Mesenchymal stem cell (in vitro differentiated cells and primary cell): ENCODE measurements around the gene PALLD.

Experiments used
- DNase-seq: peaks from one replicate; pipeline ENCODE4 v3.0.0-alpha.2; 2013
- H2AFZ ChIP-seq: one replicate; pipeline ENCODE4 v1.6.1; 2013; ENCODE audit warnings: low read depth, mild to moderate bottlenecking, control low read depth, inconsistent platforms, low read length, moderate library complexity
- H2AK5ac ChIP-seq: 2 replicates; pipeline ENCODE4 v1.6.1; 2013; ENCODE audit warnings: low read length, moderate library complexity, mild to moderate bottlenecking, inconsistent platforms; ENCODE audit not compliant: severe bottlenecking
- H2BK120ac ChIP-seq: one replicate; pipeline ENCODE4 v1.6.1; 2013; ENCODE audit warnings: low read depth, mild to moderate bottlenecking, inconsistent platforms, low read length, moderate library complexity
- H2BK12ac ChIP-seq, 2 experiments: one replicate each; pipeline ENCODE4 v1.6.1; 2013; ENCODE audit warnings: inconsistent platforms in 2 of 2, low read length in 2 of 2, mild to moderate bottlenecking in 2 of 2, moderate library complexity in 2 of 2, control low read depth in 1 of 2
- H2BK15ac ChIP-seq: one replicate; pipeline ENCODE4 v1.6.1; 2013; ENCODE audit warnings: mild to moderate bottlenecking, low read depth, inconsistent platforms; ENCODE audit not compliant: poor library complexity, severe bottlenecking
- H2BK5ac ChIP-seq: 2 replicates; pipeline ENCODE4 v1.6.1; 2013; ENCODE audit warnings: low read depth, mild to moderate bottlenecking, low read length, control low read depth, inconsistent platforms; ENCODE audit not compliant: poor library complexity, severe bottlenecking
- H3K14ac ChIP-seq, 2 experiments: one replicate each; pipeline ENCODE4 v1.6.1; 2013; ENCODE audit warnings: inconsistent platforms in 2 of 2, low read length in 2 of 2, control low read depth in 1 of 2, mild to moderate bottlenecking in 1 of 2, moderate library complexity in 1 of 2
- H3K18ac ChIP-seq, 2 experiments: one replicate each; pipeline ENCODE4 v1.6.1; 2013; ENCODE audit warnings: inconsistent platforms in 2 of 2, low read length in 2 of 2, control low read depth in 1 of 2, low read depth in 1 of 2, mild to moderate bottlenecking in 1 of 2
- H3K23ac ChIP-seq, 2 experiments: one replicate each; pipeline ENCODE4 v1.6.1; 2013; ENCODE audit warnings: inconsistent platforms in 2 of 2, low read length in 2 of 2, mild to moderate bottlenecking in 2 of 2, moderate library complexity in 2 of 2, control low read depth in 1 of 2
- H3K27ac ChIP-seq: 2 replicates; pipeline ENCODE4 v1.5.1; 2013; ENCODE audit warnings: mild to moderate bottlenecking, moderate library complexity, low read length, control low read depth, inconsistent platforms; ENCODE audit not compliant: poor library complexity, severe bottlenecking
- H3K27me3 ChIP-seq, 2 experiments: 2 replicates each; pipeline versions ENCODE4 v1.6.1 to v1.7.0; 2013; ENCODE audit warnings: low read length in 2 of 2, mild to moderate bottlenecking in 2 of 2, moderate library complexity in 2 of 2, control low read depth in 1 of 2, inconsistent platforms in 1 of 2; ENCODE audit not compliant: control insufficient read depth in 1 of 2, insufficient read depth in 1 of 2
- H3K36me3 ChIP-seq, 2 experiments: 2 replicates each; pipeline versions ENCODE4 v1.6.1 to v1.7.0; 2013; ENCODE audit warnings: low read length in 2 of 2, control low read depth in 1 of 2, inconsistent platforms in 1 of 2, low read depth in 1 of 2, mild to moderate bottlenecking in 1 of 2; ENCODE audit not compliant: insufficient read depth in 2 of 2, control insufficient read depth in 1 of 2
- H3K4ac ChIP-seq, 2 experiments: one replicate each; pipeline ENCODE4 v1.6.1; 2013; ENCODE audit warnings: inconsistent platforms in 2 of 2, low read length in 2 of 2, mild to moderate bottlenecking in 2 of 2, moderate library complexity in 2 of 2, control low read depth in 1 of 2, low read depth in 1 of 2
- H3K4me1 ChIP-seq: 2 replicates; pipeline ENCODE4 v1.6.1; 2013; ENCODE audit warnings: low read depth, low read length, control low read depth; ENCODE audit not compliant: control insufficient read depth, insufficient read depth
- H3K4me2 ChIP-seq: 2 replicates; pipeline ENCODE4 v1.6.1; 2013; ENCODE audit warnings: low read length, mild to moderate bottlenecking, inconsistent platforms; ENCODE audit not compliant: poor library complexity, severe bottlenecking
- H3K4me3 ChIP-seq, 2 experiments: 2 replicates each; pipeline versions ENCODE4 v1.5.1 to v1.7.0; 2013; ENCODE audit warnings: low read length in 2 of 2, mild to moderate bottlenecking in 2 of 2, control low read depth in 1 of 2, low read depth in 1 of 2; ENCODE audit not compliant: insufficient read depth in 1 of 2
- H3K79me1 ChIP-seq: replicated peaks from 2 replicates; pipeline ENCODE4 v1.6.1; 2013; ENCODE audit warnings: mild to moderate bottlenecking, control low read depth, low read length, inconsistent platforms; ENCODE audit not compliant: poor library complexity, severe bottlenecking
- H3K9ac ChIP-seq: 2 replicates; pipeline ENCODE4 v1.7.0; 2013; ENCODE audit warnings: mild to moderate bottlenecking, low read length, moderate library complexity
- H3K9me3 ChIP-seq: 2 replicates; pipeline ENCODE4 v1.7.0; 2013; ENCODE audit warnings: mild to moderate bottlenecking, low read length; ENCODE audit not compliant: control insufficient read depth
- H4K8ac ChIP-seq: one replicate; pipeline ENCODE4 v1.6.1; 2013; ENCODE audit warnings: inconsistent platforms, mild to moderate bottlenecking, low read length, moderate library complexity
- H4K91ac ChIP-seq: one replicate; pipeline ENCODE4 v1.6.1; 2013; ENCODE audit warnings: mild to moderate bottlenecking, low read length, inconsistent platforms
- WGBS: methylation state at CpG from one replicate; pipeline ENCODE4 v1.1.7; 2013; ENCODE audit warnings: mixed read lengths; 5-methylcytosine and 5-hydroxymethylcytosine counted together

Gene PALLD

GRCh38 chr4:168486912-168487281 lies 10.0 kb upstream of the PALLD start:
- peak overlapping the region; percentile 56 for H3K9ac ChIP-seq
- H2BK5ac ChIP-seq: no peak overlapping the region
- no peak overlapping the region for H3K4me3 ChIP-seq
- H3K4ac ChIP-seq: no peak overlapping the region
- DNase-seq: peak; percentile 52
- no peak overlapping the region for H2AFZ ChIP-seq
- H4K91ac ChIP-seq: no peak overlapping the region
- H3K36me3 ChIP-seq: no peaks in the 10 kb centered on the region
- no peaks in the 10 kb centered on the region for H3K9me3 ChIP-seq
- H3K4me1 ChIP-seq: peaks cover 4% of the 10 kb centered on the region
- H3K23ac ChIP-seq: no peak overlapping the region
- H2BK120ac ChIP-seq: no peak overlapping the region
- peak overlapping the region in 1 of 2 experiments; percentile 30 for H3K18ac ChIP-seq
- no peak overlapping the region for H3K27ac ChIP-seq
- no peak overlapping the region for H3K4me2 ChIP-seq
- H2BK12ac ChIP-seq: no peak overlapping the region
- H2AK5ac ChIP-seq: no peak overlapping the region
- H4K8ac ChIP-seq: peak overlapping the region; percentile 62
- no peaks in the 10 kb centered on the region for H3K27me3 ChIP-seq
- WGBS: 100% methylated on average over 1 of the region's 1 CpG
- no peak overlapping the region for H3K14ac ChIP-seq
- H2BK15ac ChIP-seq: no peak overlapping the region
- H3K79me1 ChIP-seq: no peaks in the 10 kb centered on the region

GRCh38 chr4:168487282-168488035 lies 9.4 kb upstream of the PALLD start:
- Histone ChIP-seq H3K27ac (no peak overlapping the region), H3K4me3 (no peak overlapping the region), H2BK5ac (no peak overlapping the region), H3K79me1 (no peaks in the 10 kb centered on the region), H3K14ac (no peak overlapping the region), H4K91ac (peak overlapping the region; percentile 30), H3K4me1 (peaks cover 4% of the 10 kb centered on the region), H3K27me3 (no peaks in the 10 kb centered on the region), H3K9me3 (no peaks in the 10 kb centered on the region), H2BK15ac (no peak overlapping the region), H3K23ac (no peak overlapping the region), H3K18ac (peak overlapping the region in 1 of 2 experiments; percentile 38), H3K4me2 (no peak overlapping the region), H3K4ac (no peak overlapping the region), H2BK120ac (no peak overlapping the region), H2AFZ (no peak overlapping the region), H2BK12ac (no peak overlapping the region), H2AK5ac (no peak overlapping the region), H3K36me3 (no peaks in the 10 kb centered on the region), H4K8ac (no peak overlapping the region), H3K9ac (peak overlapping the region; percentile 56)
- no peak for DNase-seq
- 73% methylated on average over 9 of the region's 9 CpGs for WGBS

GRCh38 chr4:168488869-168489274 lies 8.0 kb upstream of the PALLD start:
- Histone ChIP-seq H3K9ac (no peak overlapping the region), H3K18ac (no peak overlapping the region), H2BK12ac (no peak overlapping the region), H3K27ac (no peak overlapping the region), H3K4me3 (no peak overlapping the region), H2AFZ (no peak overlapping the region), H3K36me3 (no peaks in the 10 kb centered on the region), H3K4me2 (no peak overlapping the region), H3K4ac (no peak overlapping the region), H3K4me1 (peaks cover 4% of the 10 kb centered on the region), H4K8ac (no peak overlapping the region), H2AK5ac (no peak overlapping the region), H3K14ac (no peak overlapping the region), H3K23ac (no peak overlapping the region), H2BK15ac (no peak overlapping the region), H4K91ac (no peak overlapping the region), H3K79me1 (no peaks in the 10 kb centered on the region), H2BK120ac (no peak overlapping the region), H2BK5ac (no peak overlapping the region), H3K27me3 (no peaks in the 10 kb centered on the region), H3K9me3 (no peaks in the 10 kb centered on the region)
- DNase-seq: no peak
- WGBS: 80% methylated on average over 3 of the region's 3 CpGs

- H3K27ac ChIP-seq: no peak overlapping the region
- H3K9ac ChIP-seq: no peak overlapping the region
- H2BK5ac ChIP-seq: no peak overlapping the region
- H4K91ac ChIP-seq: no peak overlapping the region
- H2BK12ac ChIP-seq: no peak overlapping the region
- H3K79me1 ChIP-seq: no peaks in the 10 kb centered on the region
- no peak overlapping the region for H2BK15ac ChIP-seq
- peaks cover 4% of the 10 kb centered on the region for H3K4me1 ChIP-seq
- no peaks in the 10 kb centered on the region for H3K36me3 ChIP-seq
- H3K14ac ChIP-seq: no peak overlapping the region
- H3K4ac ChIP-seq: no peak overlapping the region
- WGBS: 100% methylated on average over 1 of the region's 1 CpG
- H4K8ac ChIP-seq: no peak overlapping the region
- no peak overlapping the region for H2AK5ac ChIP-seq
- no peak overlapping the region for H3K18ac ChIP-seq
- no peak overlapping the region for H3K4me2 ChIP-seq
- no peaks in the 10 kb centered on the region for H3K9me3 ChIP-seq
- no peak for DNase-seq
- H3K27me3 ChIP-seq: no peaks in the 10 kb centered on the region
- H2AFZ ChIP-seq: no peak overlapping the region
- no peak overlapping the region for H3K23ac ChIP-seq
- no peak overlapping the region for H3K4me3 ChIP-seq
- H2BK120ac ChIP-seq: no peak overlapping the region
Measured at GRCh38 chr4:168489616-168490015, 7.2 kb upstream of the PALLD start.
